Stimulated activated CD8-positive, alpha-beta memory T cell treated with anti-CD3 and anti-CD28 coated beads, Interleukin-4, amount 100 ng/mL, for 1 hour (primary cell): Measurements from ENCODE around the gene CHD6.

Experiments
- DNase-seq, 2 donors: peaks; one replicate each; pipeline ENCODE4 v3.0.0-alpha.2; 2020; ENCODE audit warnings: low read depth in 2 of 2, low spot score in 1 of 2

The CHD6 gene

DNA sequence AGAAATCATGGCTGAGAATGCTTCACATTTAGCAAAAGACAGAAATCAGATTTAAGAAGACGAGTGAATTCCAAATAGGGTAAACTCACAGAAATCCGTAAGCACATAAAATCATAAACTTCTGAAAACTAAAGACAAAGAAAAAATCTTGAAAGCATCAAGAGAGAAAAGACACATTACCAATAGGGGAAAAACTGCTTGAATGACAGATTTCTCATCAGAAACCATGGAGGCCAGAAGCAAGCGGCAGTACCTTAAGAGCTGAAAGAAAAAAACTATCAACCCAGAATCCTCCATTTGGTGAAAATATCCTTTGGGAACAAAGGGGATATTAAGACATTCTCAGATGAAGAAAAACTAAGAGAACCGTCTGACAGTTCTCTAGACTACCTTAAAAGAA, 185.0 kb downstream of the CHD6 start:
- no peak for DNase-seq

DNA sequence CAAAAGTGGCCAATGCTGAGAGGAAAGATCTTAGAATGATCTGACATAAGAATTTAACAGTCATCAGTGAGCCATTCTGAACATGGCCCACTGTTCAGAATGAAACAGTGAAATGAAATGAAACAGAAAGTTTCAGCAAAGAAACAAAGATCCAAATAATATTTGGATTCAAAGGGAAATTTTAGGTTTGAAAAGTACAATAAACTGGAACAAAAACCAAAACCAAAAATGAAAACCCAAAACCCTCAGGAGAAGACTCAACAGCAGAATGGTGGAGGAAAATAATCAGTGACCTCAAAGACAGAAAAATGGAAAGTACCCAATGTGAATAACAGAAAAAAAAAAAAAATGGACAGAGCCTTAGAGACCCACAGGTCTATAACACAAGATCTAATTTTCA, 185.4 kb downstream of the CHD6 start:
- DNase-seq = no peak

DNA sequence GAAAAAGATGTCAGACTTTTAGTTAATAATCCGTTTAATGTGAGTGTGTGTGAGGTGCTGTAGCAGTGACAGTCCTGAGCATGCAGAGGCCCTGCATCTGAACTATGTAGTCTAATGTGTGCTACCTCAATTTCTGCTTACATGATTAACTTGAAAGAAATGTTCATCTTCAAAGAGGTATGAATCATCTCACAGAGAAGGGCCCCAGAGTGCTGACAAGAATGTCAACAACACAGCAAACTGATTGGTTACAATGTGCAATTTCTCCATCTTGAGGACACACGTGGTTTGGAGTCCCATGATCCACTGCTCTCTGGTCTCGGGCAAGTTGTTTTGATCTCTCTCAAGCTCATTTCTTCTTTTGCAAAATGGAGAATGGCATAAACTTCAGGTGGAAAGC, 189.9 kb downstream of the CHD6 start:
- DNase-seq = no peak

DNA sequence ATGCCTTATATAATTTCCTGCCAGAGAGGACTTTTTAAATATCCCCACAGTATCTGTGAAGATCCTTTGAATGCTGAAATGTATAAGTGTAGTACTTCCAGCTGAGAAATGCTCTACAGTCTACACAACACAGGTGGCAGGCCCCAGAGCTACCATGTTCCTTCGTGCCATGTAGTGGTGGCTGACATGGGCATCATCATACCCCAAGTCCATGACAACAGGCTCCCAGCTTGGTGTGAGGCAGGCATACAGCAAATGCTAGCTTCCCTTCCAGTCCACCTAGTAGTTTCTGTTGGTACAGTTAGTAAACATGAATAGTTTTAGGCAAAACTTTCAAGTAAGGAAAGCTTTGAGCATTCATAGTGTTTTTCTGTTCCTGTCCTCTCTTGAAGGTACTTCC, 190.3 kb downstream of the CHD6 start:
- no peak for DNase-seq

DNA sequence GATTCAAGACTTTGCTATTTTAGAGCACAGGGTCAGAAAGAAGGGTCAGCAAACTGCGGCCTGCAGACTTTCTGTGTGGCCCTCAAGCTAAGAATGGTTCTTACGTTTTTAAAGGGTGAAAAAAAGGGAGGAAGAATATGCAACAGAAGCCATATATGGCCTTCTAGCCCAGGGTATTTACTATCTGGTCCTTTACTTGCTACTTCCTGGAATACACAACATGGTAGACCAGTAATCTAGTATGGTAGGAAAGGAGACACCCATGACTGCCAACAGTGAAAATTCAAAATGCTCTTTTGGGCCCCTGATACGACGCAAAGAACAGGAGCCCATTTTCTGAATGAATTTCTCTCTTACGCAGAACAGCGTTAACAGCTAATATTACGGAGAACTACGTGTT, 191.2 kb downstream of the CHD6 start:
- no peak for DNase-seq

DNA sequence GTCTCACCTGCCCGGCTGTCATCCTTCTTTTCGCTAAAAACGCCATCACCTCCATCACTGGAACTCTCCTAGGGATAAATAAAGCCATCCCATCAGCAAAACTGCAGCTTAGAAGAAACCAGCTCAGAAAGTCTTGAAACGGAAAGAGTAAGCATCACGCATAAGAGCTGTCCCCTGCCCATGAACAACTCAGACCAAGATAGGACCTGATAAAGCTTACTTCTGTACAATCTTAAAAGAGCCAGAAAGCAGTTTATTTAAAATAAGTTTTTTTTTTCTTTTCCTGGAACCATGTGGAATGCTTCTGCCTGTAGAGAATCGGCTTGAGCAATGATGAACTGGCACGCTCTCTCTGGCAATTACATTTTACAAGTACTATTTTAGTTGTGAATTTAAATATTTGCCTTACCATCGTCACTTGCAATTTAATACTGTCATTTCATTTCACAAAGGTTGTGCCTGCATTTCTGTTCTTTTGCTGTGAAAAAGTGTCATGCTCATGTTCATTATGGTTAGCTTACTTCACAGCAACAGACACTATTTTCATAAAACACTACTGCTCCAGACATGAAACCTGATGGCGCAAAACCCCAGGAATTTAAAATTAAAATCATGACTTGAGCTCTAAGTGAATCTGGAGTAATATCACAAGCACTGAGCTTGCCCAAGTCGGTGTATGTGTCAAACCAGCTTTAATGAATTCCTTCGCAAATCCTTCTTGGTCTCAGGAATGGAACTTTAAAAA, 191.9 kb downstream of the CHD6 start:
- no peak for DNase-seq

DNA sequence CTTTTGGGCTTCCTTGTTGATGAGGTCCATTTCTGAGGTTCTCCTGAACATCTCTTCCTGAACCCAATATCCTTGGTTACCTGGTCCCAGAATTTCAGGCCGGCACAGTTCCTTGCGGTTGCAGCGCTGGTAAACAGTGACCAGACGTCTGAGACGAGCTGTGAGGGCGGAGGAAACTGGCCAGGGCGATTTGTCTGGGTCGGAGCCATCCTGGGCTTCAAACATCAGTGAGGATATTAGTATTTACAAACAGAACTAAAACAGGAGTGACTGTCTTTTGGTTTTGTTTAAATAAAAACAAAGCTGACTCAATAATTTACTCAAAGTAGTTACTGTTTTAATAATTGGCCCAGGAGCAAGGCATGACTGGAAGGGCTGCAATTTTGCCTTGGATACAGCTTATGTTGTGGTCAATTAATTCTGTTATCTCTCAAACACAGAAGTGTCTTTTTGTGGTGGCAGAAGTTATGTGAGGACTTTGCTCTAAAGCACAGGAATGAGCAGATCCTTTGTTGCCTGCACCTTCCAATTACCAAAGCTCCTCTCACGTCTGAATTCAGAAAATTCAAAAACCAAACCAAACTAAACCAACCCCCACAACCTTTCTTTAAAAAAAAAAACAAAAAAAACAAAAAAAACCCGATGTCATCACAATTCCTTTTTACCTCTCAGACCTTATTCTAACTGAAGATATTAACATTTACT, 192.8 kb downstream of the CHD6 start:
- no peak for DNase-seq

DNA sequence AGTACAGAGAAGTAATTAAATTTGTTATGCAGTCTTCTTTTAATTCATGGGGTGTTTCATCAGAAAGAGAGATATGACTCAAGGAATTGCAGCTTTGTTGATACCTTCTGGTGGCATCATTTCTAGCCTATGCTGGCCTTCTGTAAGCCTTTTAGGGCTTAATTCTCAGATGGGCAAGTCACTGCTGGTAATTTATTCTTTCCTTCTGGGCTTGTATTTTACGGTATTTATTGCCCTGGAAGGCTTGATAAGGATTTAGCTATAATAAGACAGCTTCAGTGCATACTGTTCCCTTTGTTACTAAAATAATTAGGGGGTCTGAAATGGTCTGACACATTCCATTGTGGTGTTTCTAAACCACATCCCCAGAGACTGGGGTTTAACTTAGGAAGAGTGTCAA, 193.6 kb downstream of the CHD6 start:
- DNase-seq = no peak

DNA sequence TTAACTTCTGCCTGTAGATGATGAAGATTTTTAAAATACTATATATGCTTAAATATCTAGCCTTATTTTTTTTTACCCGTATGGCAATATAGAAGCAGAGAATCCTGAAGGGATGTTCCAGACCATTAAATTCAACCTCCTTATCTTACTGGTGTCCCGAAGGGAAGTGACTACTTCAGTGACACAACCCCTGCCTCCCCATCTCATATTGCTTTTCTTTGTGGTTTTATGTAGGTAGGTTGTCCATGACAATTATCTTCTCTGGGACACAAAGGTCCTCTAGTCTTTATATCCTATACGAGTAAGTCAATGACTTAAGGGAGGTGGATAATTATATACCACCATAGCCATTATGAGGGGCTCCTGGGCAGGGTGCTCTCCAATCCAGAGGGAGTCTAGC, 194.2 kb downstream of the CHD6 start:
- no peak for DNase-seq

DNA sequence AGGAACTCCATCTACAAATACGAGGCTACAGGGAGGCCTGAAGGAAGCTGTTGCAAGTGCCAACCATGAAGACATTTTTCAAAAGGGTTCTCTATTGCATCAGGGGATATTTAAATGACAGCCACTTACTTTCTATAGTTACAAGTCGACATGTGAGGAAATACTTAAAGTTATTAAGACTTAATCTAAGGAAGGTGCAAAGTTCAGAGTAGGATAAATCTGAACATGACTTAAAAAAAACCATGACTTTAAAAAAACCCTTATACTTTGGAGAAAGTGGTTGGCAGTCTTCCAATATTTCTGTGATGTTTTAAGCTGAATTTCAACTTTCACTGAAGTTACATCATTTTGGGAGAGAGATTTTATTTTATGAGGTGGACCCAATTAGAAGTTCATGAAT, 195.2 kb downstream of the CHD6 start:
- DNase-seq = no peak

DNA sequence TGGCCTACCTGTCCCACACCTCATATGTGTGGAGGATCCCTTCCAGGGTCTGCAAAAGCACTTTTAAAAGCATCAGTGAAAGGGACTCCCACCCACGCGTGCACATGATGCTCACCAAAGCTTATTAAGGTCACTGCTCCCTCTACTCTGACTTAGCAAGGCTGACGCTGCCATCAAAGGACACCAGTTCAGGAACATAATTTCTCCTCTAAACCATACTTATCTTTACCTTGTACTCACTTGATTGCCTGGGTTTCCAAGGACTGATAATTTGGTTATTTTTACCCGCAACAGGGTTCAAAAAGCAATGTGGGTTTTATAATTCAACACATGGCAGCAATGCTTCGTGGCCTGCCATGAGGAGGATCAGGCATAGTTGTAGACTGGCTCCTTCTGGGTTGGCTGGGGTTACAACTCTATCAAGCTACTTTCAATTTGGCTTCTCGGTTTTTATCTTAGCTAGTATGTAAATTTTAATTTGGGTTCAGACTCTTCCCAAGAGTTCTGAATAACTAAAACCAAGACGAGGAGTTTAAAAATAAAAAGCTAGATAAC, 199.4 kb downstream of the CHD6 start:
- no peak for DNase-seq

DNA sequence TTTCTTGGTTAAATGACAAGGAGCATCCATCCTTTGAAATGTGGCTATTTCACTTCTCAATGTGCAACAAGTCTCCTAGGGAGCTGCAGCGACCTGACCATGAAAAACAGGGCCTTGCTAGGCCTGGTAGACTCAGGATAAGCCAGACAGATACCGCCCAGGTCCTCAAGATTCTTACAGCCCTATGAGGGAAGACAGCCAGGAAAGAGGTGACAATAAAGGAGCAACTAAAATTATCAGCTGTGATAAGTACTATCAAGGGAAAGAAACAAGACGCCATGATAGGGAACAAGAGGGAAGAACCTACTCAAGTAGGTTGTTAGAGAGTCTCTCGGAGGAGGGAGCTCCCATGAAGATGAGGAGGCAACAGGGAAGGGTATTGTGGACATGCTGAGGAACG, 200.1 kb downstream of the CHD6 start:
- no peak for DNase-seq

DNA sequence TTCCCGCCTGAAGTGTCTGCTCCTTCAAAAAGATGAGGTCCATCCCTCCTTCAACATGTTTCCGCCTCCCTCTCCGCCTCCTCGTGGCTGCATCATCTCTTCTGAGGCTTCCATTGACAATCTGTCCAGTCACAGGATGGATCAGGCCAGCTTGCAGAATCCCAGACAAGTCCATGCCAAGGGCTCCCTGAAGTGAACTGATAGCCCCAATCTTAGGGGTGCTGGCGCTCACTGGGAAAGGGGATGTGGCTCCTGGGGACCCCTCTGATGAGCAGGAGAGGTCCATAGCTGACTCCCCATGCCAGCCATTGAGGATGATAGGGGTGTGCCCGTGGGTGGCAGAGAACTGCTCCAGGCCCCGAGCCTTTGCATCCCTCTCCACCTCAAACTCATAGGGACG, 203.0 kb downstream of the CHD6 start:
- DNase-seq = no peak

DNA sequence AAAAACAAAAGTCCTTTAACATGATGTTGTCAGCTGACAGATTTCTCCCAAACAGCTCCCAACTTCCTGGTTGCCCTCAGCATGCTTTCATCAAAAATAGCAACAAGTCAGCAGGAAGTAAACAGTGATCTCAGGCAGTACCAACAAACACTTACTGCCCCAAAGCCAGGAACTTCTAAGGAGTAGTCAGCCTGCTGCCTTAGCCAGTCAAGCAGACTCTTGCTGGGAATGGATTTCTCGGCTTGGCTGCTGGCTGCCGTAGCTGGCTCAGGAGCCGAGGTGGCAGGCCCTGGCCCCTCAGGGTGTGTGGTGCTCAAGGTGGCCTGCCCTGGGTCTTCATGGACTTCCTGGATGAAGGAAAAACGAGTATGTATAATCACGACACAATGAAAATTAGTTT, 205.0 kb downstream of the CHD6 start:
- DNase-seq = no peak

DNA sequence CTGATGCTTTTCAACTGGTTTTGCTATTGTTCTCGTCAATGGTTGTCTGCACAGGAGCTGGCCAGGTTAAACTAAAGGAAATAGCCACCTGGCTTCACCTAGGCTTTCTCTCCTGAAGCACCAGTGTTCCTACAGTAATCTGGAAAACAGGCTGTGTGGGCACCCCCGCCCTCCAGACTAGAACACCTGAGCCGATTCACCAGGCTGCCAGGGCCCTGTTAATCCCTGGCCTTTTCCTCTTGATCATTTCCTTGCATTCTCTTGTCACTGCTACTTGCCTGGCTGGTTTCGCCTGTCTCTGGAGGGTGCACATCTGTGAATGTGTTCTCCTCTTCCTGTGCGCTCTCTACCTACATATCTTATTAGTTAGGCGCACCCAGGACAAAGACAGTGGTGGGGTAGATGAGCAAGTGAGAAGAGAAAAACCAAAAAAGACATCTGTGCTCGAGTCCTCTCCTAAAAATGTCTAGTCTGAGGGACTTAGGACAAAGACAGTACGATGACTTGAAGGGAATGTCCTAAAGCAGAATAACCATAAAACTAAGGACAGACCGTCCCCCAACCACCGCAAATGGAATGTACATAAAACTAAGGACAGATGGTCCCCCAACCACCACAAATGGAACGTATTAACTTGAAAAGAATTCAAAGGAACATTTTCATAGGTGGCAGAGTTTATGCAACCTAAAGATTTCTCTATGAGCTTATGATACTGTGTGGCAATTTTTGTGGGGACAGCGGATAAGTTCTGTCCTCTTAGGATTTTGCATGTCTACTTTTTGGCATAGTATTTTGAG, 205.7 kb downstream of the CHD6 start:
- DNase-seq = no peak

DNA sequence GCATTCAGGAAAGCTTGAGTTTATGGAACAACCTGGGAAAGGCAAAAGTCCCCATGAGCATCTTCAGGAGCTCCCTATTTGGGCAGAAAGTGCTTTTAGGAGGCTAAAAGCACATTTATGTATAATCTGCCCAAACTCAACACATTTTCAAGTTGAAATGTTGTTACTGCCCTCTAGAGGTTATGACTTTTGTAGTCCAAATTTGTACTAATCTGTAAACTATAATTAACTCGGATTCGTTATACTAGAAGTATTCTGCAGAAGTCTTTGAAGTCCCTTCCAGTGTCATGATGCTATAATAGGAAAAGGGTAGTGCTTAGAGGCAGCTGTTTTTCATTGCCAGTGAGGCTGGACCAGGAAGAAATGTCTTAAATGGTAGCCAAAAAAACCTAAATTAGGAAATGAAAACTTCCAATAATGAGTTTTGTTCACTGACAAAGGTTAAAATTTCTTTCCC, 206.8 kb downstream of the CHD6 start:
- no peak for DNase-seq

DNA sequence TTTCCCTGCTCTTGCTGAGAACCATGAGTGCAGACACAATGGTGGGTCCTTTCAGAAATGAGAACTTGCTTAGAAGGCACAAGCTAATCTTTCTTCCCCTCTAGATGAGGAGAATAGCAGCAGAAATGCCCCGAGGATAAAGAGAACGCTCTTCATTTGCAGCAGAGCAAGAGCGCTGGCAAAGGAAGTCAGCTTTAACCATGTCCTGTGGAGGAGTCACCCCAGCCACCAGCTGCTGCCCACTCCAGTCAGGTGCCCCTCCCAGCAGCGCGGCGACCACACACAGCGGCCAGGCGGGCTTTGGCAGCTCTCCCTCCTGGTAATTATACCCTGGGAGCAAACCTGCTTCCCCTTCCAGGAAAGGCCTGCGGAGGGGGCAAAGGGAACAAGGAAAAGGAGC, 209.2 kb downstream of the CHD6 start:
- DNase-seq = no peak

DNA sequence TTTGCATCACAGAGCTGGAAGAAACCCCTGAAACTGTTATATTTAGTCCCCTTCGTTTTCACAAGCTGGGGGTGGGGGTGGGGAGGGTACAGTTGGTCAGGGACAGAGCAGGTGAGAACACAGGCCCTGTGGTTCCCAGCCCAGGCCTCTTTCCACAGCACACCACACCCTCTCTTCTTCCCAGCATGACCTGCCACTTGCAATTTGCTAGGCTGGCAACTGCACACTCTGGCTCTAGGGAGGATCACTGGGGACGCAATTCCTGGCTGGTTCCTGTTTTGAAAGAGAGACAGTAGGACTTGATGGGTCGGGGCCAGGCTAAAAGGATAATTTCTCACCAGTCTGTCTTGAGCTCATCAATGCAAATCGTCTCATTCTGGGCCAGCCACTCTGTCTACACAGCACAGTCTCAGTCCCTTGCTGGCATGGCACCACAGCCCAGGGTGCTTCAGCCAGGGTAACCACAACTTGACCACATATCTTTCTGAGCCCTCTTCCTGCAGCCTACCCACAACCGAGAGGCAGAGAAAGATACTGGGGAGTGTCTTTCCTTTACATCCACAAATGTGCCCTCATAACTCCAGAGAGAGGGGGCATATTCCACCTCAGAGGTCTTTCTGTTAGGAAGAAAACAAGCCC, 209.9 kb downstream of the CHD6 start:
- DNase-seq = no peak

DNA sequence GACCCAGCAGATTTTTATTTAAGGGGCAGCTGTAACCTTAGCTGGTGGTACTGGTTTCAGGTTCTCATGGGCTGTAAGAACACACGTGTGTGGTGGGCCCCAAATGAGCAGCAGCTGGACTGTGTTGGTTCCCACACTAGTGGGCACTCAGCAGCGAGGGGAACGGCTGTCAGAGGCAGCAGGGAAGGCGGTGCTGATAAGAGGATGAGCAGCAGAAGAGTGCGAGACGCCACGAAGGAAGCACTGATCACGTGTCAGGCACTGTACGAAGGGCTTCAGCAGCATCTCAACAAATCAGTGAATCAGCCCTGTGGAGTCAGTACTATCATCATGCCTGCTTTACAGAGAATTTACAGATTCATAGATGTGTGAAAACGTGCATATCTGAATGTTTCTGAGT, 210.6 kb downstream of the CHD6 start:
- DNase-seq = no peak

DNA sequence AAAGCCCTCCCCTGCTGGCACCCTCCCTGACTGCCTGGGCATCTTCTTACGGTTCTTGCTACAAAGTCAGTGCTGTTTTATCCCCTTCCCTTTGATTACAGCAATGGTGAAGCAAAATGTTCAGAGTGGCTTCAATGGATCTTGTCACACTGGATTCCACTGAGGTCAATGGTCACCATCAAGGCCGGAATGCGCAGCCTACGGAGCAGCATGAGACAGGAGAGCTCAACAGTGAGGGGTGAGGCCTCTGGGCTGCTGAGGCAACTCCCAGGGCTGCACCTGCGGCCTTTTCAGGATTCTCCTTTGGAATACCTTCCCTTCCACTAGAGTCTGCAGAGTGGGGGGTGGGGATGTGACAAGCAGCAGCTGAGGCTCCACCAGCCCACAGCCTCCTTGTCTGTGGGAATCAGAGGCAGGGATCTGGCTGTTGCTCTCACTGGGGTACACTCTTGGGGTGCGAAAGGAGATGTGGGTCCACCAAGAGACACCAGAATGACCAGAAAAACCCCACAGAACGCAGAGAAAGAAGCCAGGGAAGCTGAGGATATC, 211.2 kb downstream of the CHD6 start:
- DNase-seq = no peak

DNA sequence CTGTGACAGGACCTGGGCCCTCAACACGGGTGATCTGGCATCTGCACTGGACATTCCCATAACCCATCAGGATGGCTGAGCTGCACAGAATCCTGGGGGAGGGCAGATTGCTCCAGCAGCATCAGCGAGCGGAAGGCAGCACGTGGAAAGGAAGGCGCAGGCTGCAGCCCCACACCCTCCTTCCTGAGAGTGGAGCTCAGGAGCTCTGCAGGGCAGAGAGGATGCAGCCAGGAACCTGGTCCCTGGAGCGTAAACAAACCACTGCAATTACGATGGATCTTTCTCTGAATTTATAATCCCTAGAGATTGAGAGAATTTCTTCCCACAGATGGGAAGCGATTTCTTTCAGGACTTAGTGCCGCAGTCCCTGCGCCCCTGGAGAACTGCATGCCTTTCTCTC, 211.8 kb downstream of the CHD6 start:
- no peak for DNase-seq
